ENCODE measurements around the gene PTDSS2.

PTDSS2 gene

GRCh38 chr11:496834-497564 lies 46.9 kb downstream of the PTDSS2 start:
- Histone ChIP-seq H3K4me3 (ENCODE audit: low read length) (no peak overlapping the region), H3K36me3 (ENCODE audit: control insufficient read depth, low read length) (peaks cover 53% of the 10 kb centered on the region), H3K9me3 (ENCODE audit: control insufficient read depth, insufficient read depth, low read length) (no peaks in the 10 kb centered on the region), H4K20me1 (ENCODE audit: control insufficient read depth, insufficient read depth, low read depth, low read length) (no peaks in the 10 kb centered on the region), H3K27ac (ENCODE audit: low read depth, low read length) (no peak overlapping the region), H3K79me2 (ENCODE audit: control insufficient read depth, low read length) (no peaks in the 10 kb centered on the region), H3K4me1 (ENCODE audit: control insufficient read depth, low read length) (peaks cover 7% of the 10 kb centered on the region), H3K4me2 (ENCODE audit: low read length) (no peak overlapping the region), H3K9me2 (replicated peaks; ENCODE audit: control insufficient read depth, low read length) (no peaks in the 10 kb centered on the region), H3K27me3 (ENCODE audit: control insufficient read depth, low read length) (no peaks in the 10 kb centered on the region), H3F3A (ENCODE audit: control insufficient read depth, insufficient read depth) (no peaks in the 10 kb centered on the region)
- TF ChIP-seq CTCF (IDR thresholded peaks at IDR 0.05; ENCODE audit: low read depth, low read length, poor library complexity, severe bottlenecking) (no peak), EZH2phosphoT487 (IDR thresholded peaks at IDR 0.05; ENCODE audit: borderline replicate concordance, low read length) (no peak)

GRCh38 chr11:497565-498296 lies 47.7 kb downstream of the PTDSS2 start:
- Histone ChIP-seq H3K27ac (ENCODE audit: low read depth, low read length) (no peak overlapping the region), H3K4me2 (ENCODE audit: low read length) (no peak overlapping the region), H3F3A (ENCODE audit: control insufficient read depth, insufficient read depth) (no peaks in the 10 kb centered on the region), H3K9me3 (ENCODE audit: control insufficient read depth, insufficient read depth, low read length) (no peaks in the 10 kb centered on the region), H3K4me3 (ENCODE audit: low read length) (no peak overlapping the region), H4K20me1 (ENCODE audit: control insufficient read depth, insufficient read depth, low read depth, low read length) (no peaks in the 10 kb centered on the region), H3K36me3 (ENCODE audit: control insufficient read depth, low read length) (peaks cover 53% of the 10 kb centered on the region), H3K4me1 (ENCODE audit: control insufficient read depth, low read length) (peaks cover 4% of the 10 kb centered on the region), H3K9me2 (replicated peaks; ENCODE audit: control insufficient read depth, low read length) (no peaks in the 10 kb centered on the region), H3K79me2 (ENCODE audit: control insufficient read depth, low read length) (peaks cover 5% of the 10 kb centered on the region; the same call in 1 of the 2 replicates), H3K27me3 (ENCODE audit: control insufficient read depth, low read length) (no peaks in the 10 kb centered on the region)
- TF ChIP-seq EZH2phosphoT487 (IDR thresholded peaks at IDR 0.05; ENCODE audit: borderline replicate concordance, low read length) (no peak), CTCF (IDR thresholded peaks at IDR 0.05; ENCODE audit: low read depth, low read length, poor library complexity, severe bottlenecking) (no peak)

- H3K79me2 ChIP-seq (ENCODE audit: control insufficient read depth, low read length) = peaks cover 11% of the 10 kb centered on the region
- H3F3A ChIP-seq (ENCODE audit: control insufficient read depth, insufficient read depth) = no peaks in the 10 kb centered on the region
- no peaks in the 10 kb centered on the region for H4K20me1 ChIP-seq (ENCODE audit: control insufficient read depth, insufficient read depth, low read depth, low read length)
- H3K9me3 ChIP-seq (ENCODE audit: control insufficient read depth, insufficient read depth, low read length) = no peaks in the 10 kb centered on the region
- H3K9me2 ChIP-seq (replicated peaks; ENCODE audit: control insufficient read depth, low read length) = no peaks in the 10 kb centered on the region
- no peaks in the 10 kb centered on the region for H3K4me1 ChIP-seq (ENCODE audit: control insufficient read depth, low read length)
- no peaks in the 10 kb centered on the region for H3K27me3 ChIP-seq (ENCODE audit: control insufficient read depth, low read length)
- TF ChIP-seq CTCF (IDR thresholded peaks at IDR 0.05; ENCODE audit: low read depth, low read length, poor library complexity, severe bottlenecking) (no peak), EZH2phosphoT487 (IDR thresholded peaks at IDR 0.05; ENCODE audit: borderline replicate concordance, low read length) (no peak)
- no peak overlapping the region for H3K27ac ChIP-seq (ENCODE audit: low read depth, low read length)
- peaks cover 52% of the 10 kb centered on the region for H3K36me3 ChIP-seq (ENCODE audit: control insufficient read depth, low read length)
- no peak overlapping the region for H3K4me3 ChIP-seq (ENCODE audit: low read length)
- no peak overlapping the region for H3K4me2 ChIP-seq (ENCODE audit: low read length)
Observed at GRCh38 chr11:498297-499181, 48.5 kb downstream of the PTDSS2 start.

All from DOHH2 (cell line).